ENCODE measurements around the gene WDPCP.
"Not testable (repeated sequence)": the region's sequence is repeated elsewhere in the genome, so short reads cannot be mapped to it uniquely, and the experiment has no call there.

DNA sequence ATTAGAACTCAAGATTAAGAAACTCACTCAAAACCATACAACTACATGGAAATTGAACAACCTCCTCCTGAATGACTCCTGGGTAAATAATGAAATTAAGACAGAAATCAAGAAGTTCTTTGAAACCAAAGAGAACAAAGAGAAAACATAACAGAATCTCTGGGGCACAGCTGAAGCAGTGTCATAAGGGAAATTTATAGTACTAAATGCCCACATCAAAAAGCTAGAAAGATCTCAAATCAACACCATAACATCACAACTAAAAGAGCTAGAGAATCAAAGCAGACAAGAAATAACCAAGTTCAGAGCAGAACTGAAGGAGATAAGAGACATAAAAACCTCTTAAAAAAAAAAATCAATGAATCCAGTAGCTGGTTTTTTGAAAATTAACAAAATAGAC lies 30.5 kb downstream of the WDPCP start:
- not testable (repeated sequence) for TF ChIP-seq RAD21 (conservative IDR thresholded peaks at IDR 0.05)
- TF ChIP-seq, protein P1, sequence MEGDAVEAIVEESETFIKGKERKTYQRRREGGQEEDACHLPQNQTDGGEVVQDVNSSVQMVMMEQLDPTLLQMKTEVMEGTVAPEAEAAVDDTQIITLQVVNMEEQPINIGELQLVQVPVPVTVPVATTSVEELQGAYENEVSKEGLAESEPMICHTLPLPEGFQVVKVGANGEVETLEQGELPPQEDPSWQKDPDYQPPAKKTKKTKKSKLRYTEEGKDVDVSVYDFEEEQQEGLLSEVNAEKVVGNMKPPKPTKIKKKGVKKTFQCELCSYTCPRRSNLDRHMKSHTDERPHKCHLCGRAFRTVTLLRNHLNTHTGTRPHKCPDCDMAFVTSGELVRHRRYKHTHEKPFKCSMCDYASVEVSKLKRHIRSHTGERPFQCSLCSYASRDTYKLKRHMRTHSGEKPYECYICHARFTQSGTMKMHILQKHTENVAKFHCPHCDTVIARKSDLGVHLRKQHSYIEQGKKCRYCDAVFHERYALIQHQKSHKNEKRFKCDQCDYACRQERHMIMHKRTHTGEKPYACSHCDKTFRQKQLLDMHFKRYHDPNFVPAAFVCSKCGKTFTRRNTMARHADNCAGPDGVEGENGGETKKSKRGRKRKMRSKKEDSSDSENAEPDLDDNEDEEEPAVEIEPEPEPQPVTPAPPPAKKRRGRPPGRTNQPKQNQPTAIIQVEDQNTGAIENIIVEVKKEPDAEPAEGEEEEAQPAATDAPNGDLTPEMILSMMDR (IDR thresholded peaks at IDR 0.05; ENCODE audit: poor library complexity, severe bottlenecking): not testable (repeated sequence)

Data from neural cell (in vitro differentiated cells).